Heart left ventricle (tissue), 13 donors: ENCODE measurements around the gene WNT11.

Experiments used
- POLR2A ChIP-seq, 2 donors: fragments of 450-650 bp; IDR thresholded peaks; one replicate each; pipeline ENCODE4 v1.6.1; 2017; ENCODE audit warnings: antibody characterized with exemption in 2 of 2, mild to moderate bottlenecking in 2 of 2, moderate library complexity in 2 of 2
- TF ChIP-seq, protein P1 (sequence below), 12 donors: fragments of 200-600 bp; sonication (generic) in 4 of 12; IDR thresholded peaks; one replicate each; pipeline versions ENCODE4 v1.5.0 to v1.8.0; 2018 to 2022; ENCODE audit warnings: antibody characterized with exemption in 12 of 12, mild to moderate bottlenecking in 5 of 12
- donor health status: ischemic (EF 13 %, LVEDD 7.1; RV severe dilation, severe dysfunction).
- donor health status: DM: no; HTN: yes; CAD: no.
- donor health status: DM: no; HTN: no; CAD: no.
- donor health status: ischemic (EF 25% LVEDD 6.9; RV normal size, moderate dysfunction).
- donor health status: ischemic (EF 25% LVEDD 5.7; RV mildly dilated, moderate dysfunction).
- donor health status: ischemic (EF 35%, LVEDD 5.7; RV mildly dilated, moderate dysfunction).
- donor health status: nonischemic (EF 11% LVEDD 7.7; RV severe dilation, severe dysfunction).
- donor health status: DM: yes; HTN: yes; CAD: no.
- donor health status: PGD.
- donor health status: ischemic (EF 29% LVEDD 5.4; RV normal size, mild dysfunction).
- donor health status: nonischemic (EF 23%, LVEDD 6.1; RV moderate dilation, normal function).

DNA sequence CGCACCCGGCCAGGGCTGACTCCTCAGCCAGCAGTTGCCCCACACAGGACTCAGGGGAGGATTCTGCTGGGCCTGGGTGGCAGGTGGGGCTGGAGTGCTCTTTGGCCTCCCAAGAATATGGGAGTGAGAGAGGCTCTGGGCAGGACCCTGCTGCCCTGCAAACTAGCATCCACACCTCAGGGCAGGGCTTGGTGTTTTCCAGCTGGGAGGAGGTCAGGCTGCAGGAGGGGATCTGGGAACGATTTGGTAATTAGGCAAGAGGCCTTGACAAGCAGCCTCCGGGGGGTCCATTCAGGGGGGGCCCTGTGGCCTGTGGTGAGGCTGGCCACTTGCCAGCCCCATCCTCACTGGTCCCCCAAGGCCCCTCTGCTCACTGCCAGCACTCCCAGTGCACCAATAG lies 35.8 kb downstream of the WNT11 start:
- TF ChIP-seq, protein P1, sequence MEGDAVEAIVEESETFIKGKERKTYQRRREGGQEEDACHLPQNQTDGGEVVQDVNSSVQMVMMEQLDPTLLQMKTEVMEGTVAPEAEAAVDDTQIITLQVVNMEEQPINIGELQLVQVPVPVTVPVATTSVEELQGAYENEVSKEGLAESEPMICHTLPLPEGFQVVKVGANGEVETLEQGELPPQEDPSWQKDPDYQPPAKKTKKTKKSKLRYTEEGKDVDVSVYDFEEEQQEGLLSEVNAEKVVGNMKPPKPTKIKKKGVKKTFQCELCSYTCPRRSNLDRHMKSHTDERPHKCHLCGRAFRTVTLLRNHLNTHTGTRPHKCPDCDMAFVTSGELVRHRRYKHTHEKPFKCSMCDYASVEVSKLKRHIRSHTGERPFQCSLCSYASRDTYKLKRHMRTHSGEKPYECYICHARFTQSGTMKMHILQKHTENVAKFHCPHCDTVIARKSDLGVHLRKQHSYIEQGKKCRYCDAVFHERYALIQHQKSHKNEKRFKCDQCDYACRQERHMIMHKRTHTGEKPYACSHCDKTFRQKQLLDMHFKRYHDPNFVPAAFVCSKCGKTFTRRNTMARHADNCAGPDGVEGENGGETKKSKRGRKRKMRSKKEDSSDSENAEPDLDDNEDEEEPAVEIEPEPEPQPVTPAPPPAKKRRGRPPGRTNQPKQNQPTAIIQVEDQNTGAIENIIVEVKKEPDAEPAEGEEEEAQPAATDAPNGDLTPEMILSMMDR (IDR thresholded peaks at IDR 0.05), result no peak
- no peak for TF ChIP-seq POLR2A (IDR thresholded peaks at IDR 0.05)
